ENCODE measurements around the gene CEP128.

The CEP128 gene

GRCh38 chr14:80464531-80465149, 476.9 kb downstream of the CEP128 start:
- Histone ChIP-seq H3K9ac (ENCODE audit: insufficient read length) (no peak overlapping the region), H3K9me3 (ENCODE audit: low read depth, low read length) (no peaks in the 10 kb centered on the region), H3K27ac (no peak overlapping the region), H3K4me3 (no peak overlapping the region), H3K36me3 (ENCODE audit: insufficient read depth, low read length) (no peaks in the 10 kb centered on the region)
- no peak for DNase-seq (ENCODE audit: low read depth, low spot score)
- no peak for TF ChIP-seq POLR2AphosphoS5 (IDR thresholded peaks at IDR 0.05; ENCODE audit: borderline replicate concordance, low read depth, low read length)
- TF ChIP-seq FOXP2 (optimal IDR thresholded peaks at IDR 0.05; ENCODE audit: control extremely low read depth, extremely low read length, insufficient read depth), result no peak
- no peak for TF ChIP-seq EZH2 (IDR thresholded peaks at IDR 0.05)

GRCh38 chr14:80456209-80456608, 485.3 kb downstream of the CEP128 start:
- no peaks in the 10 kb centered on the region for H3K36me3 ChIP-seq (ENCODE audit: insufficient read depth, low read length)
- H3K9ac ChIP-seq (ENCODE audit: insufficient read length), result no peak overlapping the region
- H3K4me3 ChIP-seq, result no peak overlapping the region
- DNase-seq (ENCODE audit: low read depth, low spot score), result no peak
- H3K27ac ChIP-seq, result no peak overlapping the region
- H3K9me3 ChIP-seq (ENCODE audit: low read depth, low read length), result no peaks in the 10 kb centered on the region
- TF ChIP-seq POLR2AphosphoS5 (IDR thresholded peaks at IDR 0.05; ENCODE audit: borderline replicate concordance, low read depth, low read length) (no peak), FOXP2 (optimal IDR thresholded peaks at IDR 0.05; ENCODE audit: control extremely low read depth, extremely low read length, insufficient read depth) (no peak), EZH2 (IDR thresholded peaks at IDR 0.05) (no peak)

DNA sequence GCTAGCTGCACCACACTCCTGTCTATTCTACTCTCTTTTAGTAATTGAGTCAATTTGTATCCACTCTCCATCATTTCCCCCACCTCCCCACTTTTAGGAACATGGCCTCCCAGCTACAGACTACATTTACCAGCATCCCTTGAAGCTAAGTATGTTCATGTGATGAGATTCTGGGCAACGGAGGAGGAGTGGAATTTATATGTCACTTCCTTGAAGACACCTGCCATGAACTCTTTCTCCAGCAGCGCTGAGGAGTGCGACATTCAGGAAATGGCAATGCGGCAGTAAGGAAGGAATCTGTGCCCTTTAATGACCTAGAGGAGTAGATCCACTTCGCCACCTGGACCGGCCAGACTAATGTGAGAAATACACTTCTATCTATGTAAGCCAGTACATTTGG, 486.5 kb downstream of the CEP128 start:
- H3K36me3 ChIP-seq (ENCODE audit: insufficient read depth, low read length), result no peaks in the 10 kb centered on the region

DNA sequence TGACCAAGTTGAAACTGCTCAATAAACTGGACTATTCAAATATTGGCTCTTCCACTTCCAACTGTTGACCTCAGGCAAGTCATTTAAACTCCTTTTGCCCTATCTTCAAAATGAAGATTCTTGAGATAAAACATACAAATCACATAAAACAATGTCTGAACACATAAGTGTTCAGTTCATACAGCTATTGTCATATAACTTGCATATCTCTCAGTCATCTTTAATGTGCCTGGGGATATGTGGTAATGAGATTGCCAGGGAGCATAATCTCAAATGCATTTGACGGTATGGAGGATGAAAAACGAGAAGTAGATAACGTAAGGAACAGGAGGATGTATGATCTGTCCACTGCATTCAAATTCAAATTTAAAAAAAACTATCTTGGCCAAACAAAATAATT, 493.3 kb downstream of the CEP128 start:
- no peak overlapping the region for H3K27ac ChIP-seq
- H3K9me3 ChIP-seq (ENCODE audit: low read depth, low read length), result no peaks in the 10 kb centered on the region
- H3K4me3 ChIP-seq, result no peak overlapping the region
- no peaks in the 10 kb centered on the region for H3K36me3 ChIP-seq (ENCODE audit: insufficient read depth, low read length)
- no peak for DNase-seq (ENCODE audit: low read depth, low spot score)
- no peak overlapping the region for H3K9ac ChIP-seq (ENCODE audit: insufficient read length)
- TF ChIP-seq EZH2 (IDR thresholded peaks at IDR 0.05), result no peak
- TF ChIP-seq FOXP2 (optimal IDR thresholded peaks at IDR 0.05; ENCODE audit: control extremely low read depth, extremely low read length, insufficient read depth), result no peak
- no peak for TF ChIP-seq POLR2AphosphoS5 (IDR thresholded peaks at IDR 0.05; ENCODE audit: borderline replicate concordance, low read depth, low read length)

More for the DNA sequence above, 486.5 kb downstream of the CEP128 start:
- TF ChIP-seq FOXP2 (optimal IDR thresholded peaks at IDR 0.05; ENCODE audit: control extremely low read depth, extremely low read length, insufficient read depth) (no peak), POLR2AphosphoS5 (IDR thresholded peaks at IDR 0.05; ENCODE audit: borderline replicate concordance, low read depth, low read length) (no peak), EZH2 (IDR thresholded peaks at IDR 0.05) (no peak)
- Histone ChIP-seq H3K27ac (no peak overlapping the region), H3K9ac (ENCODE audit: insufficient read length) (no peak overlapping the region), H3K9me3 (ENCODE audit: low read depth, low read length) (no peaks in the 10 kb centered on the region), H3K4me3 (no peak overlapping the region)
- no peak for DNase-seq (ENCODE audit: low read depth, low spot score)

- DNase-seq (ENCODE audit: low read depth, low spot score), result no peak
- no peaks in the 10 kb centered on the region for H3K9me3 ChIP-seq (ENCODE audit: low read depth, low read length)
- H3K9ac ChIP-seq (ENCODE audit: insufficient read length), result no peak overlapping the region
- TF ChIP-seq FOXP2 (optimal IDR thresholded peaks at IDR 0.05; ENCODE audit: control extremely low read depth, extremely low read length, insufficient read depth), result no peak
- TF ChIP-seq EZH2 (IDR thresholded peaks at IDR 0.05), result no peak
- no peak for TF ChIP-seq POLR2AphosphoS5 (IDR thresholded peaks at IDR 0.05; ENCODE audit: borderline replicate concordance, low read depth, low read length)
- H3K36me3 ChIP-seq (ENCODE audit: insufficient read depth, low read length), result no peaks in the 10 kb centered on the region
- H3K27ac ChIP-seq, result no peak overlapping the region
- no peak overlapping the region for H3K4me3 ChIP-seq
Measured at GRCh38 chr14:80447392-80447791, 494.1 kb downstream of the CEP128 start.
